Fibroblast of gingiva (primary cell): ENCODE results near the gene CYP3A4.
"Not testable (repeated sequence)": the region's sequence is repeated elsewhere in the genome, so short reads cannot be mapped to it uniquely, and the experiment has no call there.

Experiments used
- DNase-seq: peaks from one replicate; pipeline ENCODE4 v3.0.0-alpha.2; 2011; ENCODE audit warnings: low read depth

CYP3A4 gene

DNA sequence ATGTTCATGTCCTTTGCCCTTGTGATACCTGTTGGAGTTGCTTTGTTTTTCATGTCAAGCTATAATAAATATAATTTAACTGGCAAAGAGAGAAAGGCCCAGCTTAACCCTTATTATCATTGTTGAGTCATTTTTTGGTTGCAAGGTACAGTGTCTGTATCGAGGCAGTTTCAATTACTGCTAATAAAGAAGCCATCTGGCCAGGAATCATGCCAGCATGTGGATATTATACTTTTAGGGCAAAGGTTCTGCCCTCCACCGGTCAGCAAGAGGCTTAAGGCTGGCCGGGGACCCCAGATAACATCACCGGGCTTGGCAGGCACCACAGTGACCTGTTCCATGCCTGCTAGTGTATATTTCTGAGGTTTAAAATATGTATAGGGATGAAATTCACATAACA is 9.0 kb upstream of the CYP3A4 start:
- no peak for DNase-seq

GRCh38 chr7:99791667-99792369 is 7.8 kb upstream of the CYP3A4 start:
- DNase-seq = no peak

DNA sequence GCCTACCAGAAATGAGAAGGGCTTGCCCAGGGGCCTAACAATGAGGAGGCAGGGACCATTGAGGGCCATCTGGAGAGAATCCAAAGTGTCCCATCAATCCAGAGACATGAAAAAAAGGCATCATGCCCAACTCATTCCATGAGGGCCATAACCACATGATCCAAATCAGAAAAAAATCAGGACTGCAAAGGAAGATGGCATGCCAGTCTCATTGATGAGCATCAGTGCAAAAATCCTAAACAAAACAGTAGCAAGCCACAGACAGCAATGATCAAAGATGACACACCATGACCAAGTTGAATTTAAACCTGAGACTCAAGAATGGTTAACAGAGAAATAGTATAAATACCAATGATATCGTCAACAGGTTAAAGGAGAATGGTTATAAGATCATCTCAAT is 7.0 kb upstream of the CYP3A4 start:
- DNase-seq = no peak

GRCh38 chr7:99790407-99790806 is 6.4 kb upstream of the CYP3A4 start:
- DNase-seq = no peak

DNA sequence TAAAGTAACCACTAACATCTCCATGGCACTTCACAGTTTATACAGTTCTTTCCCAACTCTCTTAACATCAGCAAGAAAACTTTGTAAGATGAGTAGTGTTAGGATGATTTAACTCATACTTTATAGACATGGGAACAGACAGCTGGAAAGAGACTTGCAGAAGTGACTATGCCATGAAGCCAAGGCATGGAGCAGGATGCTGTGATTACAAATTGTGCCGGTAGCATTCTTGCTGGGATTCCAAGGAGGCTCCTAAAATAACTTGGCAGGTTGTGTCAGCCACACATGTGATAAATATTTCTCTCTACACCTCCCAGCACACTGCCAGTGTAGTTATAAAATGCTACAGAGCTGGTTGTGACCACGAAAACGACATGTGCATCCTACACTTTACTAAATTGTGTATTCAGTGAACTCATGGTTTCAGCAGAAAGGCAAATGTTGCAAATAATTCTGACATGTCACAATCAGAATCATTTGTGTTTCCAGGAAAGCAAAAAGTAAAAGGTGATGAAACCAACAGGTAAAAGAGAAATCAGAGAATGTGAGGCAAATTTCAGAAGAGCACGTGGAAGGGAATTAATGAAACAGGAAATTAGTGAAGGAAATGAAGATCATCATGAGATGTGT is 5.6 kb upstream of the CYP3A4 start:
- DNase-seq = no peak

DNA sequence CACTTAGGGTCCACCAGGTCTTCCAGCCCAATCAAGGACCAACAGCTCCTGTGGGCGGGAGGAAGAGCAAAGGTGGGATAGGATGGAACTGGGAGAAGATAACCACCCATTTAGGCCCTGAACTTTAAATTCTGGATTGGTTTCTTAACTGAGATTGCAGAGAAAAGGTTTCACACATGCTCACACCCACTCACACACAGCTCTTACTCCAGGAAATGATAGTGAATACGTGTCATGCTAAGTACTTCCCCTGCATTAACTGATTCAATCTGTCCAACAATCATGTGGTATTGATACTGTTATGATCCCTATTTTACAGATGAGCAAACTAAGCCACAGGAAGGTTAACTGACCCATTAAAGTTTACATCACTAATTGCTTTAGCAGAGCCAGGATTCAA is 4.6 kb upstream of the CYP3A4 start:
- DNase-seq = no peak

DNA sequence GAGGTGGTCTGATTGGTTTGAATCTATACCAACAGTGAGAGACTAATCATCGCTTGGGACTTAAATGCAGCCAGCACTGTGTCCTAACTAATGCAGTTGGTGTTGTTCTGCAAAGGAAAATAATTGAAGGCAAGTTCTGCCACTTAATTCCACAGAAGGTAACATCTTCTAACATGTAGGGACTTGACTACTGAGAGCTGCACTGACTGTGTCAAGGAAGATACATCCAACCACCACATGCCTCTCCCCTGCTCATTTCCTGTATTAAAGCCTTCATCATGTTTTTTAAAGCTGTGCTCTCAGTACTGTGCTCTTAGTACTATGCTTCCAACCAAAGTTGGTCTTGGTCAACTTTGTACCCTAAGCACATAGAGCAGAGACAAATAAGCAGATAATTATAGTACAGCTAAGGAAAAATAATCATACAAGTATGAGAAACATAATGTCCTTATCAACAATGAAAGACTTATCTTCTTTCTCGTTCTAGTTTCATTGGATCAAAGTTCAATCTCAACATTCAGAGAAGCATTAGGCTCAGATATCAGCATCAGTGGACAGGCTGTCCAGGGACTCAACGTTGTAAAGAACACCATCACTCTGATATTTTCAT is 2.8 kb upstream of the CYP3A4 start:
- DNase-seq = no peak

DNA sequence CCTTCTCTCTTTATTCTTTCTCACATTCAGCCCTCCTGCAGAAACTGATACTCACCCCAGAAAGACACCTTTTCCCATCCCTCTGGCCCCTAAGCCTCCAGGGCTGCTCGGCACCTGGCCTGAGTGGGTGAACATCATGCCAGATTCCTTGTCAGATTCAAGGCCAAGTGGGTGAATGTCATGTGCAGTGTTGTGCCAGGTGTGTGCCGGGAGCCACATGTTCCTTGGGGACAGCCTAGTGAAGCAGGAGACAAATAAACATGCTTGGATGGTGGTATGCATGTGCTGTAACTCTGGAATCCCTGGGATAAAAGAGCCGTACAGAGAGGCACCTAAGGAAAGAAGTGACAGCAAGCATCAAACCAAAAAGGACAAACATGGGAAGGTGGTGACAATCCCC is 1.7 kb upstream of the CYP3A4 start:
- DNase-seq = not testable (repeated sequence)

- no peak for DNase-seq
These were observed 1.7 kb downstream of the CYP3A4 start for GRCh38 chr7:99782012-99782953.

DNA sequence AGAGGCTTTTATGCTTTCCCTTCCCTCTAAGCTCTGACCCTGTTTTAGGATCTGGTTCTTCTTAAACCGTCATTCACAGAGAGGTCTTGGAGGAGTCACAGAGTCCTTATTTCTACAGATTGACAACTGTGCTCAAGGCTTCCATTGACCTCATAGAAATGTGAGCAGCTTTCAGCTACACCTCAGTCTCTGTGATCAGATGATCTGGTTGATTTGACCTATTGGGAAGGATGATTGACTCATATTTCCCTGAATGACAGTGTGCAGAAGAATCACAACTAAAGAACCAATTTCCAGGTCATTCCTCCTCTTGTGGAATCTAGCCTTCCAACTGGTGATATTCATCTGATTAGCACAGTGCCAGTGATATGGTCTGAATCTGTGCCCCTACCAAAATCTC is 3.4 kb downstream of the CYP3A4 start:
- no peak for DNase-seq

DNA sequence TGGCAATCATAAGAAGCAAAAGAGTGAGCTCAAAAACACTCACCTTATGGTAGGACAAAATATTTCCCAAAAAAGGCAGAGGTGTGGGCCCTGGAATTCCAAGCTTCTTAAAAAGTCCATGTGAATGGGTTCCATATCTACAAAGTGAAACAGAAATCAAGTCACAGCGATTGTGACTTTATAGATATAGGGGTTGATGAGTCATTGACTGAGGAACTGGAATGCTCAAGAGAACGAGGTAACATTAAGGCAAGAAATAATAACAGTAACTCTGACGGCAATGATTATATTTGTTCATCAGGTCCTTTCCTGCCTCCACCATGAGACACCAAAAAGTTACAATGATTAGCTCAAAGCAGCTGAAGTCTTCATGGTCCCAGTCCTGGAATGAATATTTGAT is 4.0 kb downstream of the CYP3A4 start:
- no peak for DNase-seq

DNA sequence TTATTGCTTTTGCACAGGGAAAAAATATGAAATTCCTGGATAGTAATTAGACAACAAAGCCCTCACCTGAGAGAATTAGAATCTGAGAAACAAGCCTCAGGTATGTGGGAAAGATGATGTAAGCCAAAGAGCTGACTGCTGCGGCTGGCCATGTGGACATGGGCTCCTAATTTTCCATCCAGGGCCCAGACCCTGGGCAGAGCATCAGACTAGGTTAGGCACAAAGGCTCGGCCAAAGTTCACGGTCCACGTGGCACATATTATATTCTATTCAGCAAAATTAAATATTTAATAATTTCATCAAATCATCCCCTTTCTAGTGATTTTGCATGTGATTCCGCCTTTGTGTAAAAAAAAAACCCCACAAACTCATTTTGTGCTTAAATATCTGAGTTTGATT is 5.1 kb downstream of the CYP3A4 start:
- DNase-seq = no peak

DNA sequence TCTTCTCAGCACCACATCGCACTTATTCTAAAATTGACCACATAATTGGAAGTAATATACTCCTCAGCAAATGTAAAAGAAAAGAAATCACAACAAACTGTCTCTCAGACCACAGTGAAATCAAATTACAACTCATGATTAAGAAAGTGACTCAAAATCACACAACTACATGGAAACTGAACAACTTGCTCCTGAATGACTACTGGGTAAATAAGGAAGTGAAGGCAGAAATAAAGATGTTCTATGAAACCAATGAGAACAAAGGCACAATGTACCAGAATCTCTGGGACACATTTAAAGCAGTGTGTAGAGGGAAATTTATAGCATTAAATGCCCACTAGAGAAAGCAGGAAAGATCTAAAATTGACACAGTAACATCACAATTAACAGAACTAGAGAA is 10.6 kb downstream of the CYP3A4 start:
- not testable (repeated sequence) for DNase-seq

GRCh38 chr7:99772565-99772964 is 11.4 kb downstream of the CYP3A4 start:
- DNase-seq = no peak

GRCh38 chr7:99769494-99769893 is 14.5 kb downstream of the CYP3A4 start:
- not testable (repeated sequence) for DNase-seq

DNA sequence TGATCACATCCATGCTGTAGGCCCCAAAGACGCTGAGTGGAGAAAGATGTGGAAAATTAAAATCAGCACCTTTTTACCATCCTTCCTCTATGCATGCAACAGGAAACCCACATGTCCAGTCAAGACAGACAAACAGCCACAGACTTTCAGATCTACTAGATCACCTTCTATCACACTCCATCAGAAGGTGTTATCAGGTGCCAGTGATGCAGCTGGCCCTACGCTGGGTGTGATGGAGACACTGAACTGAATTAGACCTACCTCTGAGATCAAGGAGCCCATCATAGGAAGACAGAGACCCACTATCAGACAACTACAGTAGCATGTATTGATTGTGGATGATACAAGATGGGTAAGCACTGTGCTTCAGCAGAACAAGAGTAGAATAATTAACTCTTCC is 15.5 kb downstream of the CYP3A4 start:
- DNase-seq = no peak

DNA sequence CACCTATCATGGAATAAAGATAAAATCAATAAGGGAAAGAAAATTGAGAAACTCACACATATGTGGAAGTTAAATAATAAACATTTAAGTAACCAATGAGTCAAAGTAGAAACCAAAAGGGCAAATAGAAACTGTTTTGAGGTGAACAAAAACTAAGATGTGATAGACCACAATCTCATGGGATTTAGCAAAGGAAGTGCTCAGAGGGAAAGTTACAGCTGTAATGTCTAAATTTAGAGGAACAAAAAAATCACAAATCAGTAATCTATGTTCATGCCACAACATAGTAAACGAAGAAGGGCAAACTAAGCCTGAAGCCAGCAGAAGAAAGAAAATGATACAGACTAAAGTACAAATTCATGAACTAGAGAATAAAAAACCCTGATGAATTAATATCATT is 16.3 kb downstream of the CYP3A4 start:
- DNase-seq = no peak

DNA sequence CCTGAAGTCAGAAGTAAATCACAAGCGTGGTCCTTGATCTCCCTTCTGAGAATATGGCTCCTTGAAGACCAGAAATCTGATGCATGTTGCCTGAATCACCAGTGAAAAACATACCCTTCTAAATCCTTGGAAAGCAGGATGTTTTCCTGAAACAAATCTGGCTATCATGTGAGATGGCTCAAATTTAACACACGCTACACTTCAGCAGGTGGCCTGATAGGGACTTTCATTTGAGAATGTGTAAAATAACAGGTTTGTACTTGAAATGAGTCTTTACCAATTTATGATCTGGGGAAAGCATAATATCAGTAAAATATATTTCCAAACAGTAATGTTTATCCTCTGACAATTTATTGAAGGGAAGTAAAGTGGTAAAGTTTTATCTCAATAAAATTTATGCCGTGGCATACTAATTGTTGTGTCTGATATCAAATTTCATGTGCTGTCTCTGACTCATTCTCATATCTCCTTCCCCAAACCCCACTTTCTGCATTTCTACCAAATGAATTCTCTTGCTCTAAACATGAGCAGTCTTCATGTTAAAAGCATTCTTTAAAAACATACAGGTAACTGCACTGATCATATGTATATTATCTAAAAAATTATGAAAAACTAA is 17.4 kb downstream of the CYP3A4 start:
- DNase-seq = no peak

DNA sequence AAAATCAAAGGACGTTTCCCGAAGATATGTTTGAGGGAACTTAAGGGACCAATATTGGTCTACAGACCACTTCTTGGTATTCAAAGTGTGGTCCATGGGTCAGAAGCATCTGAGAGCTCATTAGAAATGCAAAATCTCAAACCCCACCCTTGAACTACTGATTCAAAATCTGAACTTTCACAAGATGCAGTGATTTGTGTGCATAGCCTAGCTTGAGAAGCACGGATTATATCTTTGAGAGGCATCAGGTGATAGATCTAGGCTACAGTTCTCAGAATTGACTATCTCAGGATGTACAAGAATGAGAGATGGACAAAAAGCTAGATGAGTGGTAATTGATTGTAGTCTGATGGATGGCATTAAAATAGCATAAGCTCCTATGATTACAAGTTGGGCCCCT is 19.5 kb downstream of the CYP3A4 start:
- DNase-seq = no peak

GRCh38 chr7:99762680-99763327 is 21.2 kb downstream of the CYP3A4 start:
- peak; percentile 71 for DNase-seq

- no peak for DNase-seq
These were observed 28.9 kb downstream of the CYP3A4 start for GRCh38 chr7:99755085-99755484.

- no peak for DNase-seq
These were observed 31.6 kb downstream of the CYP3A4 start for GRCh38 chr7:99752356-99752755.
